ENCODE data around the gene NPAS2. TPM values are rescaled to one million over a fixed set of nuclear protein-coding genes. Genes with fewer than 3 reads are reported as not detected.
A peak's percentile ranks its signal among the peaks of the same experiment; 100 is the strongest.

Gene NPAS2
- total RNA-seq, 2 donors from 2014 or later, result 33.9 to 38.3 TPM

DNA sequence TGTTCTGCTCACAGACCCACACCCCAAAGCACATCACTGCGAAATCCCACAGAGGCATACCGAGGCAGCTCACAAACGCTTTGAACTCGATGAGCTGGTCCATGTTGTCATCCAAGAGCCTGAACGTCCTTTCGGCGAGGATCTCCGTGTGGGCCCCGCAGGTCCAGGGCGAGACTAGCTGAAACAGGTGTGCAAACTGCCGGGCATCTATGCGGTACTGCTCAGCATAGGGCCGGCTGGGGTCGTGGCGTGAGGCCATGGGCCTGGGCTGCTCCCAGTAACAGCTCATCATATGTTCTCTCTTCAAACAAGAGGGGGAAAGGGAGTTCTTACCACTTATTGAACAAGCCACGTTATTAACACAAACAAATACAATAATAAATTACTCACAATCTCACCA is 202.3 kb downstream of the NPAS2 start:
- DNase-seq, result no peak
- H3K9ac ChIP-seq (ENCODE audit: low read depth in 2 of 2, low read length in 2 of 2), result no peak overlapping the region
- no peak overlapping the region for H3K4me3 ChIP-seq
- no peaks in the 10 kb centered on the region for H3K27me3 ChIP-seq
- intact Hi-C loops (cut with DNase I), result no loop called here
- peaks cover 3% of the 10 kb centered on the region for H3K4me1 ChIP-seq
- H3K9me3 ChIP-seq, result no peaks in the 10 kb centered on the region
- no peak overlapping the region for H3K27ac ChIP-seq
- peaks cover 5% of the 10 kb centered on the region for H3K36me3 ChIP-seq
- TF ChIP-seq, protein P1, sequence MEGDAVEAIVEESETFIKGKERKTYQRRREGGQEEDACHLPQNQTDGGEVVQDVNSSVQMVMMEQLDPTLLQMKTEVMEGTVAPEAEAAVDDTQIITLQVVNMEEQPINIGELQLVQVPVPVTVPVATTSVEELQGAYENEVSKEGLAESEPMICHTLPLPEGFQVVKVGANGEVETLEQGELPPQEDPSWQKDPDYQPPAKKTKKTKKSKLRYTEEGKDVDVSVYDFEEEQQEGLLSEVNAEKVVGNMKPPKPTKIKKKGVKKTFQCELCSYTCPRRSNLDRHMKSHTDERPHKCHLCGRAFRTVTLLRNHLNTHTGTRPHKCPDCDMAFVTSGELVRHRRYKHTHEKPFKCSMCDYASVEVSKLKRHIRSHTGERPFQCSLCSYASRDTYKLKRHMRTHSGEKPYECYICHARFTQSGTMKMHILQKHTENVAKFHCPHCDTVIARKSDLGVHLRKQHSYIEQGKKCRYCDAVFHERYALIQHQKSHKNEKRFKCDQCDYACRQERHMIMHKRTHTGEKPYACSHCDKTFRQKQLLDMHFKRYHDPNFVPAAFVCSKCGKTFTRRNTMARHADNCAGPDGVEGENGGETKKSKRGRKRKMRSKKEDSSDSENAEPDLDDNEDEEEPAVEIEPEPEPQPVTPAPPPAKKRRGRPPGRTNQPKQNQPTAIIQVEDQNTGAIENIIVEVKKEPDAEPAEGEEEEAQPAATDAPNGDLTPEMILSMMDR (IDR thresholded peaks at IDR 0.05), result no peak

DNA sequence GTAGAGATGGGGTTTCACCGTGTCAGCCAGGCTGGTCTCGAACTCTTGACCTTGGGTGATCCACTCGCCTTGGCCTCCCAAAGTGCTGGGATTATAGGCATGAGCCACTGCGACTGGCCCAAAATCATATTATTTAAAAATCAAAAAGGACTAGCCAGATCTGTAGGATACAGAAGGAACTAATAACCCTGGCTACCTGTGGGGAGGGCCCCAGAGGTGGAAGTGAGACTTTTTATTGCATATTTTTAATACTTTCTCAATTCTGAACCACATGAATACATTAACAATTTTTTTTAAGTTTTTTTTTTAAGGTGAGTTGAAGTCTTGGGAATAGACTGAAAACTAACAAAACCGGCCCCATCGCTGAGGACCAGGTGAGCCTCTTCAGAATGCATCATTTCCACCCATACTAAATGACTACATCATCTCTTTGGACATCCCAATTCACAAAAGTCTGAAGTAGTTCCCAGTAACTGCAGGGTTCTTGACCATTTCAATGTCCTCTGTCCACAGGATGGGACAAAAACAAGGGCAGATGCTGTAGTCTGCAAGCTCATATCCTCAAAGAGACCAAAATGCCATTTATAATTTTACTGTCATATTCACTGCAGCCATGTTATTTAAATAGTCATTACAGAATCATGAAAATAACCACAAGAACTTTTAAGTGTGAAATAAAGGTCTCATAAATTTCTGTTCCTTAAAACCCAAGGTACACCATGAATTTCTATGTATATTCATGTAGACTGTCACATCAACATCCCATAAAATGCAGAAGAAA is 203.6 kb downstream of the NPAS2 start:
- Histone ChIP-seq H3K9me3 (no peaks in the 10 kb centered on the region), H3K27me3 (no peaks in the 10 kb centered on the region), H3K4me1 (peaks cover 3% of the 10 kb centered on the region), H3K4me3 (no peak overlapping the region), H3K36me3 (peaks cover 5% of the 10 kb centered on the region), H3K9ac (ENCODE audit: low read depth in 2 of 2, low read length in 2 of 2) (no peak overlapping the region), H3K27ac (no peak overlapping the region)
- intact Hi-C loops (cut with DNase I), result no loop called here
- no peak for DNase-seq
- TF ChIP-seq, protein P1 (IDR thresholded peaks at IDR 0.05), result no peak

GRCh38 chr2:101025561-101025960 is 205.6 kb downstream of the NPAS2 start:
- Histone ChIP-seq H3K4me3 (no peak overlapping the region), H3K9ac (ENCODE audit: low read depth in 2 of 2, low read length in 2 of 2) (no peak overlapping the region), H3K27me3 (no peaks in the 10 kb centered on the region), H3K36me3 (peaks cover 2% of the 10 kb centered on the region), H3K4me1 (peaks cover 3% of the 10 kb centered on the region), H3K9me3 (no peaks in the 10 kb centered on the region), H3K27ac (peak overlapping the region; percentile 56)
- intact Hi-C loops (cut with DNase I), result no loop called here
- TF ChIP-seq, protein P1 (IDR thresholded peaks at IDR 0.05), result no peak
- DNase-seq, result no peak

- DNase-seq, result peak; percentile 74
- TF ChIP-seq, protein P1 (IDR thresholded peaks at IDR 0.05), result no peak
- H3K36me3 ChIP-seq, result no peaks in the 10 kb centered on the region
These were observed 206.3 kb downstream of the NPAS2 start for GRCh38 chr2:101026253-101026701.

DNA sequence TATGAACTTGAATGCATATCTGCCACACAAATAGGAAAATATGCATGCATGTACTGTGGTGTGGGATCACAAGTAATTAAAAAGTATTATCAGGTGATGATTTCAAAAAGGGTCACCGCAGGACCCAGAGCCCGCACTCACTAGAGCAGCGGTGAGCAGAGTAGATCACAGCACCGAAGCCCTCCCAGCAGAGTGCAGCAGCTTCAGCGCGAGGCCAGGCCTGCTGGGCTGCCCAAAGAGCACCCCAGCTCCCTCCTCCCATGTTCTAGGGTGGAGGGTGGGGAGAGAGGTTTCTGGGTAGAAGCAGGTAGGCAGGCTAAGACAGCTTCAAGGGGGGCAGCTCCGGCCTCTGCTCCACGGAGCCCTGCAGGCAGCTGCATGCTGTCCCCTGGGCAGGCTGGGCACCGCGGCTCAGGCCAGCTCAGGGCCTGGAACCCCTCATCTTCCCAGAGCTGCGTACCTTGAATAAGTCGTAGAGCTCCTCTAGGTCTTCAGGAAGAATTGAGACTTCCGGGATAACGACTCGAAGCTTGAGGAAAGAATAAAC is 207.1 kb downstream of the NPAS2 start:
- Histone ChIP-seq H3K4me3 (no peak overlapping the region), H3K9ac (ENCODE audit: low read depth in 2 of 2, low read length in 2 of 2) (no peak overlapping the region), H3K4me1 (peaks cover 3% of the 10 kb centered on the region), H3K27me3 (no peaks in the 10 kb centered on the region), H3K9me3 (no peaks in the 10 kb centered on the region), H3K27ac (no peak overlapping the region), H3K36me3 (no peaks in the 10 kb centered on the region)
- TF ChIP-seq, protein P1 (IDR thresholded peaks at IDR 0.05), result no peak
- intact Hi-C loops (cut with DNase I), result no loop called here
- no peak for DNase-seq

More at GRCh38 chr2:101026253-101026701, 206.3 kb downstream of the NPAS2 start:
- peak overlapping the region; percentile 33 to 62 for H3K9ac ChIP-seq (ENCODE audit: low read depth in 2 of 2, low read length in 2 of 2)
- intact Hi-C loops (cut with DNase I), result no loop called here
- H3K4me1 ChIP-seq, result peaks cover 3% of the 10 kb centered on the region
- peak overlapping the region; percentile 56 for H3K27ac ChIP-seq
- H3K9me3 ChIP-seq, result no peaks in the 10 kb centered on the region
- no peak overlapping the region for H3K4me3 ChIP-seq
- H3K27me3 ChIP-seq, result no peaks in the 10 kb centered on the region
